GM19099 (cell line): ENCODE results near the gene ADI1.

ENCODE experiments used
- POLR2A ChIP-seq: IDR thresholded peaks from 3 replicates; pipeline ENCODE4 v1.6.1; 2011; ENCODE audit warnings: low read depth; ENCODE audit not compliant: insufficient read length; ENCODE audit errors: extremely low read depth

ADI1 gene

GRCh38 chr2:3466966-3467365, 52.4 kb downstream of the ADI1 start:
- TF ChIP-seq POLR2A: no peak

- no peak for TF ChIP-seq POLR2A
These were observed 52.9 kb downstream of the ADI1 start for GRCh38 chr2:3466482-3466863.

DNA sequence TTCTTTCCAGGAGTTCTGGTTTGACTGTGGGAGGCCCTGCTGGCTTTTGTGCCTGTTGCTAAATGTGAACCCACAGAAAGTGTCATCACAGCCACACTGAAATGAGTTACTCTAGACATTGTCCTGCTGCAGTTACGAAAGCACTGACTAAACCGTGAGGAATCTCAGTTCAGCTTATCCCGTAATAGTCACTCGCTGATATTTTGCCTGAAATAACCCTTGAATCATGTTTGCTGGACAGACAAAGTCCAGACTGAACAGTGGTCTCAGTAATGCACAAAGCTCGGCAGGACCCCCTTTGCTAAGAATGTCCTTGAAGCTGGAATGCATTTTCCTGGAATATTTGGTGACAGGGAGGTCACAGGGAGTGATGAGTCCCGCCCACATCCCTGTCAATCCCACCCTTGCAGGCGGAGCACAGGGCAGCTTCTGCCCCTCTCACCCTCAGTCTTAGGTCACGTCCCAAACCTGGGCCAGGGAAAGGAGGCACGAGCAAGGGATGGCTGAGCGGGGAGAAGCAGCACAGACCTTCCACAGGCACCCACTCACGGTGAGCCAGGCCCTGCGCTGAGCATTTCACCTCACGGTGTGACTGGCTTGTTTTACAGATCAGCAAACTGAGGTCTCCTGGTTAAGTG, 53.4 kb downstream of the ADI1 start:
- TF ChIP-seq POLR2A: no peak

DNA sequence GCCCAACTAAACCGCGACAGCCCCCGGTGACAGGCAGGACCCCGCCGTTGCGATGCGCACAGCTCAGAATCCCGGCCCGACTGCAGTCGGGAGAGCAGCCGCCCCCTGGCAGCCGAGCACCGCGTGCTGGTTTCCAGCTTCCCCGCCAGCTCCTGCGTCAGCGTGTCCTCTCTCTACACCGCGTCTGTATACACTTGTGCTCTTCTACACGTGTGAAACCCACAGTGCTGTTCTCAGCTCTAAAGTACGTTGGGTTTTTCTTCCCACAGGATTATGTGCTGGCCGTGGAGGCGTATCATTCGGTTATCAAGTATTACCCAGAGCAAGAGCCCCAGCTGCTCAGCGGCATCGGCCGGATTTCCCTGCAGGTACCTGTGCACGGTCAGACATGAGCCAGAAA, 54.0 kb downstream of the ADI1 start:
- TF ChIP-seq POLR2A: no peak

DNA sequence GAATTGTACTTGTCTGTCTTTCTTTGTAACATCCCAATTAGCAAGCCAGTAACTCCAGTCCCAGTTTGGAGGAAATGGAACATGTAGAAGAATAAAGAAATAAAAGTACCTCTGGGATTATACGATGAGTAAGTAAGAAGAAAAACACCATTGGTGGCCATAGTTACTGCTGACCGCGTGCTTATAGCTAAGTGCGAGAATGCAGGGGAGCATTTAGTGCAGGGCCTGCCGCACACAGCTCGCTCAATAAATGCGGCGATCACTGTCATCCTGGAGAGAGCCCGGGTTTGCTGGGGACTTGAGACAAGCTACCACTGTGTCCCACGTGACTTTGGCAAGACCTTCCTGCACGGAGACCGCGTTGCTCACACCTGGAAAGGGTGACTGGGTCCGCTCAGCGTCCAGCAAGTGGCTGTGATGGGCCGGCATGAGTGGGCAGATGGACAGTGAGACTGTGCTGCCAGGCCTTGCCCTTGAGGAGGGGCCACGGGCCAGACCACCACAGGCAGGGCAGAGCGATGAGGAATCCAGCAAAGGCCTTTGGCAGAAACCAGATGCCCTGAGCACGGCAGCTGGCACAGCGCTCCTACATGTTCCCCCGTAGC, 54.8 kb downstream of the ADI1 start:
- no peak for TF ChIP-seq POLR2A

- TF ChIP-seq POLR2A: no peak
These were observed 55.4 kb downstream of the ADI1 start for GRCh38 chr2:3463944-3464343.

DNA sequence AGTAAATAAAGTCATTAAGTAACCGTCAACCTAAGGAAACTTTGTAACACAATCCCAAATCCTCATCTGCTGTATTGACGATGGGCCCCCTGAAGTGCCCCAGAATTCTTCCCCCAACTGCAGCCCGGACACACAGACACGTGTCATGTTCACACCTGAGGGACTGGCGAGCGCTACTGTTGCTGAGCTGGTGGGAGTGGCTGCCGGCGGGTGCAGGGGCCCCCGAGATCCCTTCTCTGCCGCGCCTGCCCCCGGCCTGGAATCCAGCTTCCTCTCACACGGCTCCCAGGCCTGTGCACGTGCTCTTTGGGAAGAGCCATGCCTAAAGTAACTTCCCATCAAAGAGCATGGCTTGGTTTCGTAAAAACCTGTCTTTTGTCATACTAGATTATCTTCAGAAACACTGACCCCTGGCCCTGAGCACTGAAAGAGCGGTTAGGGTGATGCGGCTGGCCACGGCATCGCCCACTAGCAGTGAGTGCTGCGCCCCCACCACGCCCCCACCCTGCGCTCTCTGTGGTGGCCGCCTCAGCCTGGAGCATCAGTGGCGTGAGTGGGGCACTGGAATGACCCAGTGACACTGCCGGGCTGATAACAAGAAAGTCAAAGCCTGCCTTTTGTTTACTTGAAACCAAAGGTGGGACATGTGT, 56.0 kb downstream of the ADI1 start:
- TF ChIP-seq POLR2A: no peak

DNA sequence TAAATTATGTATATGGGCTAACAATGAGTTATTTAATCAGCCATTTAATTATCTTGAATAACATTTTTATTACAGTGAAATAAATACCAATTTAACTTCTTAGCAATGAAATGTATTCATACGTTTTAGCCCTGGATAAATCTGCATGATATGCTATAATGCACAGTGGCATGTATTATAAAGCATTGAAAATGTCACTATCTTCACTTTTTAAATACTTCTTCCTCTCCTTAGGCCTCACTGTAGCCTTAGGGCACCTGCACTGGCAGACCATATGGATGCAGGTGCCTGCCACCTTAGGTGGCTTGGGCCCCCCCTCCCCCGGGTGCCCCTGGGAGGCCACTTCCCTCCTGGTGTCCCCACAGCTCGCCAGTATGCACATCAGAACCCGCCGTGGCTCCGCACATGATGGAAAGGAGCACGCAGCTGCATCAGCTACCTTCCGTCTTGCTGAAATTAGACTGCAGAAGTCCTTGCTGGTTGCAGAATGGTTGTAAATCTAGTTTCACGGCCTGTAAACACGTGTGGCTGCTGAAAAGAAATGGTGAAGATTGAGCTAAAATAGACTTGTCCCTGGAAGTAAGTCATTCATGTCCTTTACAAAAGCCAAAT, 56.7 kb downstream of the ADI1 start:
- TF ChIP-seq POLR2A: no peak

- no peak for TF ChIP-seq POLR2A
These were observed 57.4 kb downstream of the ADI1 start for GRCh38 chr2:3461801-3462492.

DNA sequence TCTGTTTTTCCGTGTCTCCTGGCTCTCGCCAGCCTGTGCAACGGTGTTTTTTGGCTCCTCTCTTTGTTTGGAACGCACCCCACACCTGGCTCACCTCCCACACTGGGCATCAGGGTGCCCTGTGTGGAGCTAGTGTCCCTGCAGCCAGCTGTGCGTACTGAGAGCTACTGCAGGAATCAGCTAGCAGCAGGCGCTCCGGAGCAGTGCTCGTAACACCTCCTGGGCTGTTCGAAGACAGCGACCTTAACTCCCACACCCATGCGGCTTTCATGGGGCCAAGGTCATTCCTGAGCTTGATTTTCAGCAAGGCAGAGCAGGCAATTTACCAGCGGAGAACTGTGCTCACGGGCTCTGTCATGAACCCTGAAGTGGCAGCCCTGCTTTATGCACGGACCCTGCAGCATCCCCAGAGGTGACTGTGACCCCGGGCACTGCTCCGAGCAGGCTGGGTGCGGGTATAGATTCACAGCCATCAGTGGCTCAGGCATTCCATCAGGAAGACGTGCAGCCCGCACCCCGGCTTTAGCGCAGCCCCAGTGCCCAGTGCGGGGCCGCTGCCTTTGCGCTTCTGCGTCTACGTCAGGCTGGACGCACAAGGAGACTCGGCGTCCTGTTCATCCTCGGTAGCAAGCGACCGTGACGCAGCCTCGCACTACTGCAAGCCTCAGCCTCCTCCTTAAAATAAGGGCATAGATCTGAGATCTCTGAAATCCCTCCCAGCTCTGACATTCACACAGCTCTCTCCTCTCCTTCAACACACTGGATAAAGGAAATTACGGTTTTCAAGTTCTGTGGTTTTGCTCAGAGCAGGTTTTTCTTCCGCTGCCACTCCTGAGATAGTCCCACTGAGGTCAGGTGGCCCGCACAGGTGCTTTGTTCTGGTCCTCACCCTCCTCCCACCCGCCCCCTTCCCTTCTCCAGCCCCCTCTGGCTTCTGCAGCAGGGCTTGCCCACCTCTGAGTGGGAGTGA, 58.2 kb downstream of the ADI1 start:
- TF ChIP-seq POLR2A: no peak

GRCh38 chr2:3460156-3460555, 59.2 kb downstream of the ADI1 start:
- no peak for TF ChIP-seq POLR2A

- TF ChIP-seq POLR2A: no peak
These were observed 59.9 kb downstream of the ADI1 start for GRCh38 chr2:3459185-3460015.

- TF ChIP-seq POLR2A: no peak
These were observed 60.7 kb downstream of the ADI1 start for GRCh38 chr2:3458396-3459184.
